NCI-H128 (cell line): Measurements from ENCODE around the gene ABO.
"Not testable (repeated sequence)": the region's sequence is repeated elsewhere in the genome, so short reads cannot be mapped to it uniquely, and the experiment has no call there.

Experiments used
- DNase-seq: peaks from one replicate; lab custom pipeline; 2025; ENCODE audit not compliant: unreplicated experiment; lab: John Stamatoyannopoulos, UW

The ABO gene

GRCh38 chr9:133290751-133291302 is 15.8 kb upstream of the ABO start:
- no peak for DNase-seq

- no peak for DNase-seq
Measured at GRCh38 chr9:133286523-133286922, 11.5 kb upstream of the ABO start.

- DNase-seq, result no peak
Measured at GRCh38 chr9:133285252-133285775, 10.3 kb upstream of the ABO start.

GRCh38 chr9:133284362-133284761 is 9.4 kb upstream of the ABO start:
- DNase-seq, result no peak

- not testable (repeated sequence) for DNase-seq
Measured at GRCh38 chr9:133283255-133284032, 8.4 kb upstream of the ABO start.

GRCh38 chr9:133282464-133283238 is 7.7 kb upstream of the ABO start:
- no peak for DNase-seq

GRCh38 chr9:133280392-133280791 is 5.4 kb upstream of the ABO start:
- DNase-seq, result no peak

GRCh38 chr9:133278161-133279114 is 3.4 kb upstream of the ABO start:
- DNase-seq, result no peak

GRCh38 chr9:133277467-133277866 is 2.5 kb upstream of the ABO start:
- no peak for DNase-seq

GRCh38 chr9:133276923-133277322 is 1.9 kb upstream of the ABO start:
- no peak for DNase-seq

GRCh38 chr9:133276001-133276884 is 1.2 kb upstream of the ABO start:
- no peak for DNase-seq

GRCh38 chr9:133274236-133275104 is 531 bp downstream of the ABO start:
- DNase-seq, result no peak

GRCh38 chr9:133273819-133274218 is 1.2 kb downstream of the ABO start:
- DNase-seq, result no peak

- DNase-seq, result no peak
Measured at GRCh38 chr9:133273098-133273497, 1.9 kb downstream of the ABO start.

GRCh38 chr9:133269537-133270362 is 5.3 kb downstream of the ABO start:
- DNase-seq, result no peak

GRCh38 chr9:133269136-133269535 is 5.9 kb downstream of the ABO start:
- DNase-seq, result not testable (repeated sequence)

GRCh38 chr9:133268335-133269056 is 6.5 kb downstream of the ABO start:
- no peak for DNase-seq
